H1 (cell line): Measurements from ENCODE around the gene KRTCAP2. TPM values are rescaled to one million over a fixed set of nuclear protein-coding genes. Genes with fewer than 3 reads are reported as not detected.

Source experiments
- CHD7 ChIP-seq: fragments of 300-600 bp; sonication (generic); IDR thresholded peaks from 2 replicates; pipeline ENCODE4 v1.7.1; 2012; ENCODE audit warnings: low read length, moderate library complexity, mild to moderate bottlenecking, inconsistent platforms; ENCODE audit not compliant: insufficient replicate concordance
- polyA plus RNA-seq, 7 experiments: library from polyadenylated mRNA; depleted of rRNA in 3 of 7; stranded (reverse) in 5 of 7; unstranded in 2 of 7; fragments of >200 nt in 5 of 7; fragments of 200-250 nt in 2 of 7; gene quantifications; 1 replicate in 5 of 7; 2 replicates in 1 of 7; 4 replicates in 1 of 7; pipeline versions ENCODE4 v1.2.1 to v1.2.3, GENCODE V29; 2011 to 2013; ENCODE audit warnings: missing spikeins in 2 of 7, mixed read lengths in 2 of 7
- total RNA-seq: library from RNA; stranded (reverse); fragmentation: NEBNext Ultra II Directional; extraction: Animal tissue kit (Norgen Biotek cat#: 25700); gene quantifications from 2 replicates; pipeline ENCODE4 v1.2.1, GENCODE V29; 2021

KRTCAP2 gene
- total and polyA plus RNA-seq, 2 of the 8 experiments (the other 6 are each of a cell fraction or from before 2014, with no cell fraction given) = 146 to 317 TPM

GRCh38 chr1:155195201-155196102 is 22.3 kb upstream of the KRTCAP2 start (continued):
- no peak for TF ChIP-seq CHD7
- TF ChIP-seq, all 59 proteins: peak for 3
